Epithelial cell of proximal tubule (primary cell): Measurements from ENCODE around the gene ODAM. TPM values are rescaled to one million over a fixed set of nuclear protein-coding genes. Genes with fewer than 3 reads are reported as not detected.

Source experiments
- DNase-seq: peaks from one replicate; pipeline ENCODE4 v3.0.0-alpha.2; 2011; ENCODE audit warnings: low read depth
- H3K4me3 ChIP-seq: 2 replicates; pipeline ENCODE4 v1.5.1; 2011; ENCODE audit warnings: low read depth, mild to moderate bottlenecking, low read length
- CTCF ChIP-seq: conservative IDR thresholded peaks from 2 replicates; pipeline ENCODE4 v1.5.1; 2012; ENCODE audit warnings: low read depth, mild to moderate bottlenecking, low read length
- total RNA-seq: library from RNA; depleted of rRNA; stranded (reverse); fragments of >200 nt; gene quantifications from 2 replicates; pipeline ENCODE4 v1.2.3, GENCODE V29; 2015

ODAM gene
- total RNA-seq, 1 donor from 2014 or later = not detected

- H3K4me3 ChIP-seq = no peak overlapping the region
- no peak for TF ChIP-seq CTCF
- DNase-seq = no peak
These were observed 56.4 kb downstream of the ODAM start for GRCh38 chr4:70251945-70252277.

Other genes starting within 250 kb of the ODAM start
- not detected in 2 replicates for gene CSN2, start 230.0 kb upstream of the ODAM start, total RNA-seq
- gene STATH, start 199.8 kb upstream of the ODAM start, total RNA-seq = not detected in 2 replicates
- gene HTN3, start 167.3 kb upstream of the ODAM start, total RNA-seq = not detected in 2 replicates
- gene HTN1, start 145.3 kb upstream of the ODAM start, total RNA-seq = not detected in 2 replicates
- gene PRR27, start 41.5 kb upstream of the ODAM start, total RNA-seq = not detected in 2 replicates
- not detected in 2 replicates for gene FDCSP, start 30.4 kb downstream of the ODAM start, total RNA-seq
- gene CSN3, start 46.9 kb downstream of the ODAM start, total RNA-seq = not detected in 2 replicates
- gene CABS1, start 139.3 kb downstream of the ODAM start, total RNA-seq = not detected in 2 replicates
- not detected in 2 replicates for gene SMR3A, start 165.0 kb downstream of the ODAM start, total RNA-seq
- gene SMR3B, start 187.4 kb downstream of the ODAM start, total RNA-seq = not detected in 2 replicates
- gene OPRPN, start 202.2 kb downstream of the ODAM start, total RNA-seq = not detected in 2 replicates